Activated T-cell treated with anti-CD3 and anti-CD28 coated beads for 4 hours (primary cell): ENCODE data around the gene CHST2.

Experiments
- DNase-seq: peaks from one replicate; pipeline ENCODE4 v3.0.0-alpha.2; 2020

Gene CHST2

GRCh38 chr3:143099690-143100089 lies 19.9 kb upstream of the CHST2 start:
- no peak for DNase-seq

DNA sequence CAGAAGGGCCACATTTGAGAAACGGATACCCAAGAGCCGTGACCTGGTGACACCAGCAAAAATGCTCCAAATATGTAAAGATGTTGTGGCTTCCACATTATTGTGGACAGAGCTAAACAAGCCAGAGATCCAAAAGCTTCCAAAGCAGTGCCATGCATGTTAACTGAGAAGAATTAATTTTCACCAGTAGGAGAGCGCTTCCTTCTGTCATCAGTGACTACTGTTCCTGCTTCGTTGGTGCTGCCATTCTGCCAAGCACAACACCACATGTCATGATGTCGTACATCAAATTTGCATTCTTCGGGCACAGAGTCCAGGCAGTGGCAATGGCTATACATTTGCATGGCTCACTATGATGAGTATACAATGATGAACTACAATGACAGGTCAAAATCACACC lies 19.1 kb upstream of the CHST2 start:
- no peak for DNase-seq

DNA sequence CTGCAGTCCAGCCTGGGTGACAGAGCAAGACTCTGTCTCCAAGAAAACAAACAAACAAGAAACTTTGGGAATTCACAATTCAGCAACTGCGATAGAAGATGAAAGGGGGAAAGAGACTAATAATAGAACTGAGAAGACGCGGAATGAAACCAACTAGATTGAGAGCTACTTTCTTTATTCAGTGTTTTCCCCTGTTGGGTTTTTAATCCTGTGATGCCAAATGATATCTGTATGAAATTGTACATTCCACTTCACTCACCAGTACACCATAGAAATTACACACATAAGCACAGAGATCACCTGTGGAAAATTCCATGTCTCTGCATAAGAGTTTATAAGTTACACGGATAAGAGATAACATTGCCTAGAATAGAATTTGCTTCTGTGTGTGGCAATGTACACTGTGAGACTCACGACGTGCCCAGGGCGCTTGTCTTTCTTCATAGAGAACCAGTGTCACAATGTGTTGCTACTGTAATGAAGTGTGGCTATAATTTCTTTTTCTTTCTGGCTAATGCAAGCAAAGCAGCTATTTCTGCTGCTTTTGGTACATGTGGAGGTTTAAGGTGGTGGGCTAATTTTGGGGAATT lies 17.7 kb upstream of the CHST2 start:
- no peak for DNase-seq

- no peak for DNase-seq
These were observed 15.9 kb upstream of the CHST2 start for GRCh38 chr3:143103652-143104051.

- no peak for DNase-seq
These were observed 14.4 kb upstream of the CHST2 start for GRCh38 chr3:143105170-143105569.

DNA sequence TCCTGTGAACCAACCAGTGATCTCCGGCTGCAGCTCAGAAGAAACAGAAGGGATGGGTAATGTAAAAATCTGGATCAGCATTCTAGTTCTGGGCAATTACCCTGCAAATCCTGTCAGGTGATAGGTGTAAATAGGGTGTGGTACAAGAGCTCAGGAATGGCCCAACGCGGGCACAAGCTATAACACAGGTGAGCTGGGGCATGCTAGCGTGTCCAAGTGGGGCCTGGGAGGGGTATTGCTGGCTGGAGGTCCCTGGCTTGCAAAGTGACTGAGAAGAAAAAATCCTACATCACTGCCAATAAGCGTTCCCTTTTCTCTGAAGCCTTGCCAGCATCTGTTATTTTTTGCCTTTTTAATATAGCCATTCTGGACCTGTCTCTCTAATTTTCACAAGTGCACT lies 9.7 kb upstream of the CHST2 start:
- no peak for DNase-seq

DNA sequence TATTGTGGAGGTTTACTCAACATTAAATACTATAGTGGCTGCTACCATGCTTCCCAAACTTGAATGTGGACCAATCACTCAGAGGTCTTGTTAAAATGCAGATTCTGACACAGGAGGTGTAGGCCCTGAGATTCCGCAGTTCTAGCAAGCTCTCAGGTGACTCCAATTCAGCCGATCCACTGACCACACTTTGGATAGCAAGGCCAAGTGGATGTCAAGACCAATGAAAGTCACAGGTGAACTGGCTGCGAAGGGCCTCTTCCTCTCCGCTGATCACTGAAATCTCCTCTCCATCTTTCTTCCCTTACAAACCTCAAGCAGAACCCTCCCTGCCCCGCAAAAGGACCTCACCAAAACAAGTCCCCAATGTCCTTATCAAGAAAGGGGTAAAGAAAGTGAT lies 9.2 kb upstream of the CHST2 start:
- DNase-seq: no peak

DNA sequence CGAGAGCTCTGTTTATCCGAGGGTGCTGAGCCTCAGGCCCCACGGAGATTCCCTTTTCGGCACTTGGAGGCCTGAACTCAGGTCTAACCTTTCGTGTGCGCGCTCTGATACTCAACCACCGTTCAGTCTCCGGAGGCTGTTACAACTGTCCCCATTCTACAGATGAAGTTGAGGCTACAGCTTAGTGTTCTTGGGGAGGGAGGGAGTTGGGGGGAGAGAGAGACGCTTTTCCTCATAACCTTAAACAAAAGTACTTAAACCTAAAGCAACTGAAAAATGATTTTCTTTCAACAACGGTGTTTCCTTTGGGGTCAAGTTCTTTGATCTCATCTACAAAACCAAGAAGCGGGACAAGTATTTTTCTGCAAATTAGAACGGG lies 952 bp upstream of the CHST2 start:
- DNase-seq: no peak

- DNase-seq: peak; percentile 12
These were observed 574 bp downstream of the CHST2 start for GRCh38 chr3:143119974-143120715.

GRCh38 chr3:143120716-143121240 lies 1.2 kb downstream of the CHST2 start:
- DNase-seq: no peak

GRCh38 chr3:143121241-143122088 lies 1.9 kb downstream of the CHST2 start:
- peak; percentile 57 for DNase-seq

DNA sequence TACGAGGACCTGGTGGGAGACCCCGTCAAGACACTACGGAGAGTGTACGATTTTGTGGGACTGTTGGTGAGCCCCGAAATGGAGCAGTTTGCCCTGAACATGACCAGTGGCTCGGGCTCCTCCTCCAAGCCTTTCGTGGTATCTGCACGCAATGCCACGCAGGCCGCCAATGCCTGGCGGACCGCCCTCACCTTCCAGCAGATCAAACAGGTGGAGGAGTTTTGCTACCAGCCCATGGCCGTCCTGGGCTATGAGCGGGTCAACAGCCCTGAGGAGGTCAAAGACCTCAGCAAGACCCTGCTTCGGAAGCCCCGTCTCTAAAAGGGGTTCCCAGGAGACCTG lies 2.5 kb downstream of the CHST2 start:
- DNase-seq: no peak

DNA sequence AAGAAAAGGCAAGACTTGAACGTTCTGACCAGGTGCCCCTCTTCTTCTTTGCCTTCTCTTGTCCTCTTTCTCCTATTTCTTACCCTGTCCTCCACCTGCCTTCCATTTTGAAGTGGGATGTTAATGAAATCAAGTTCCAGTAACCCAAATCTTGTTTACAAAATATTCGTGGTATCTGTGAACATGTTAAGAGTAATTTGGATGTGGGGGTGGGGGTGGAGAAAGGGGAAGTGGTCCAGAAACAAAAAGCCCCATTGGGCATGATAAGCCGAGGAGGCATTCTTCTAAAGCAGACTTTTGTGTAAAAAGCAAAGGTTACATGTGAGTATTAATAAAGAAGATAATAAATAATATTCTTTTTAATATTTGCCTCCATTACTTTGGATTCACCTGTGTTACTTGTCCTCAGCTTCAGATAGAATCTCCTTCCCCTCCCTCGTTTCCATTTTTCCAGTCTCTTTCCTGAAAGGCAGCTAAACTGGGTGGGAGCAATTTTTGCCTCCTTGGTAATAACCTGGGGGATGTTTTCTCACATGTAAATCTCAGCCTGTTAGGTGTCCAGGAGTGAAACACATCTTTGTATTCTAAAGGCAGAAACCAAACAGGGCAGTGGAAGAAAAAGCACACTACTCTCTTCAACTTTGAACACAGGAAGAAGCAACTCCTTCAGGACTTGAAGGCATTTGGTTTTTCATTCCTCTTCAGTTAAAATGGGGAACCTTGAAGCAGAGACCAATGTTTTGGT lies 3.2 kb downstream of the CHST2 start:
- no peak for DNase-seq

- DNase-seq: no peak
These were observed 3.9 kb downstream of the CHST2 start for GRCh38 chr3:143123353-143123984.

DNA sequence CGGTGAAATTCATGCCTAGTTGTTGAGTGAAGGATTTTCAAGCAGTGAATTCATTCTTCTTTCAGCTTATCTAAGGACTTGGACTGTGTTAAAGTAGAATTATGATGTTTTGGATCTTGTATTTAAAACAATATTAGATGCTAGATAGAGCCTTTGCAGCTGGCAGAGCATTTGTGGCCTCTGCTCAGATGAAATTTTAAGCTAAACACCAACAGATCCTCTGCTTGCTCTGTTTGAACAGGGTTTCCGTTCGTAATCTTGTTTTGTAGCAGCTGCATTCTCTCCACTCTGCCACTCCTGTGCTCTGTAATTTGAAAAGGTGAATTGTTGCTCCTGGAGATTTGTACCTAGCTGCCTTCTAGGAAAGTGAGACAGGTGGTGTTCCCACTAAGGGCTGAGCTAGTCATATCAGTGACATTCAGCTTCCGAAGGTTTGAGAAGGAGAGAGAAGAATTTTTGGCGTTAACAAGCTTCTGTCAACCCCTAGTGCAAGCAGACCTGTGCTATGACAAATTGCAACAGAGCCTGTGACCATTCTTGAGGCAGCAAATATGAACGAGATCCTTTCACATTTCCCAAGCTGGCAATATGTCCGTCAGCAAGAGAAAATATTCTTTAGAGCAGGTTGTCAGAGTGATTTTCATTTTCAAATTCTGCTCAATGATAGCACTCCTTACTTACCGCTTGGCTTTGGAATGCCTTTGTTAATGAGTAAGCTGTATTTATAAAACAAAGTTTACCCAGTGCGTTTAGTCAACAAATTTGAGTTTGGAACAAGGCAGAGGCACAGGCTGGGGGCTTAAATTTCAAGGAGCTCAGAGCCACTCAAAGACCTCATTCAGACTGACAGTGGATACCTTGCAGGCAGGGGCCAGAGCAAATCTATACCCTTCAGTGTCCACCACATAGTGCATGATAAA lies 5.3 kb downstream of the CHST2 start:
- no peak for DNase-seq

DNA sequence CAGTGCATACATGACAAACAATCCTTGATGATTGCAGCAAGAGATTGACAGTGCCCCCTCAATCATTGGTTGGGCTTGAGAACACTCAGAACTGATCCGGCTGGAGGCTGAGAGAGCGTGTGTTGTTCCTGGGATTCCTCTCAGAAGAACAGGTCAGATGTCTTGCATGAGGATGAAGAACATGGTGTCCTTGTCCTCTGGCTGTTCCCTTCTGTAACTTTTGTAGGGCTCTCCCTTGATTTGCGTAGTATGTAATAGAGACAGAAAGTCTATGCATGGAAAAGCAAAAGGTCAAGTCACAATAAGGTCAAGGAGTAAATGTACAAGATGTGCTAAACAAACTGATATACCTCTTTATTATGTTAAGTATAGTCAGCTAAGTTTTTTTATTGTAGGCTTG lies 8.2 kb downstream of the CHST2 start:
- DNase-seq: no peak

- no peak for DNase-seq
These were observed 8.8 kb downstream of the CHST2 start for GRCh38 chr3:143128227-143128955.

GRCh38 chr3:143132246-143132980 lies 12.8 kb downstream of the CHST2 start:
- no peak for DNase-seq

DNA sequence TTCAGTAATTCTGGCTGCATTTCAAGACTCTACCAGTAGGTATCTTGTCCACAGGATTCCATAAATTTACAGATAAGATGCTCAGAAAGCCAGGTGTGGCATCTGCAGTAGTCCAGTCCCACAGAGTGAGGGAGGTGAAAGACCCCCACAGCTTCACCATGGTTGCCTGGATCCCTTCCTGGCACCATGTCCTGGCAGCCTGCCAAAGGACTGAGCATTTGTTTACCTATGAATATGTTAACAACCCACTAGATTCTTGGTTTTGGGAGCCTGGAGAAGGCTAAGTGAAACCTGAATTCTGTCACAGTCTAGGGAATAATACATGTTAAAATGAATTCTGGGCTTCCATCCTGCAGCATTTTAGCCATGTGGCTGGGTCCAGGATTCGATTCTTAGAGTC lies 14.9 kb downstream of the CHST2 start:
- no peak for DNase-seq

- no peak for DNase-seq
These were observed 15.6 kb downstream of the CHST2 start for GRCh38 chr3:143135150-143135549.
